MCF 10A (cell line): Measurements from ENCODE around the gene NDUFAF3. TPM values are rescaled to one million over a fixed set of nuclear protein-coding genes. Genes with fewer than 3 reads are reported as not detected.

Experiments used
- BruUV-seq: library from RNA; stranded (reverse); fragments of 400-500 nt; replicated peaks from 2 replicates; lab custom pipeline; 2021; lab: Mats Ljungman, UMichigan
- CTCF ChIA-PET: fragments of 300-600 bp; sonication (Branson Sonifier 250); formaldehyde crosslinking; extraction: SDS; loops from one replicate; lab custom pipeline; 2021; ENCODE audit warnings: antibody characterized with exemption, inconsistent platforms; lab: Yijun Ruan, JAX
- POLR2A ChIA-PET: fragments of 300-600, 350-650 bp; sonication (Branson Sonifier 250); formaldehyde crosslinking; extraction: SDS; loops from one replicate; lab custom pipeline; 2020; ENCODE audit warnings: antibody characterized with exemption, inconsistent platforms; lab: Yijun Ruan, JAX
- DNase-seq: peaks from one replicate; pipeline ENCODE4 v3.0.0-alpha.2; 2018; ENCODE audit not compliant: unreplicated experiment
- H3K27ac Mint-ChIP-seq: one replicate; pipeline ENCODE4 v1.8.0; 2022; ENCODE audit warnings: mild to moderate bottlenecking, low read depth, mixed read lengths; ENCODE audit not compliant: unreplicated experiment
- H3K27me3 Mint-ChIP-seq: one replicate; pipeline ENCODE4 v1.8.0; 2022; ENCODE audit warnings: mixed read lengths; ENCODE audit not compliant: insufficient read depth, unreplicated experiment
- H3K36me3 Mint-ChIP-seq: one replicate; pipeline ENCODE4 v1.8.0; 2022; ENCODE audit warnings: mild to moderate bottlenecking, moderate library complexity, mixed read lengths; ENCODE audit not compliant: insufficient read depth, unreplicated experiment
- H3K4me1 Mint-ChIP-seq: one replicate; pipeline ENCODE4 v1.8.0; 2022; ENCODE audit warnings: mixed read lengths; ENCODE audit not compliant: insufficient read depth, unreplicated experiment
- H3K4me3 Mint-ChIP-seq: one replicate; pipeline ENCODE4 v1.8.0; 2022; ENCODE audit warnings: mild to moderate bottlenecking, moderate library complexity, mixed read lengths; ENCODE audit not compliant: unreplicated experiment
- H3K9me3 Mint-ChIP-seq: one replicate; pipeline ENCODE4 v1.8.0; 2022; ENCODE audit warnings: mixed read lengths; ENCODE audit not compliant: unreplicated experiment
- intact Hi-C: fragments of 100-400 bp; cut with micrococcal nuclease; formaldehyde crosslinking; loops from 2 replicates; pipeline ENCODE4 v1.14.1; 2022
- total RNA-seq: library from RNA; stranded (reverse); gene quantifications from 2 replicates; pipeline ENCODE4 v1.2.3, GENCODE V29; 2022
- TF ChIP-seq, protein P1 (sequence below): fragments of 200-600 bp; IDR thresholded peaks from one replicate; pipeline ENCODE4 v1.8.0; 2022; ENCODE audit warnings: antibody characterized with exemption, mild to moderate bottlenecking; ENCODE audit not compliant: unreplicated experiment

NDUFAF3 gene
- total RNA-seq, 1 experiment from 2014 or later: 77.8 TPM

DNA sequence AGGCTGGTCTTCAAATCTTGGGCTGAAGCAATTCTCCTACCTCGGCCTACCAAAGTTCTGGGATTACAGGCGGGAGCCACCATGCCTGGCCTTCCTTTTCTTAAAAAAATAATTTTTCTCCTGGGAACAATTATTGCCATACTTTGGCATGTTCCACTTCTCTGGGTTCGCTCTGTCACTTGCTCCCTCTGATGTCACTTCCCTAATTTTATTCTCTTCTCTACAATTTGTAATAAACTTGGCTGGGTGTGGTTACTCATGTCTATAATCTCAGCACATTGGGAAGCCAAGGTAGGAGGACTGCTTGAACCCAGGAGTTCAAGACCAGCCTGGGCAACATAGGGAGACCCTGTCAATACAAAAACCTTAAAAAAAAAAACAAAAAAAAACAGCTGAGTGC, 13.4 kb downstream of the NDUFAF3 start:
- intact Hi-C loops: no loop called here
- ChIA-PET CTCF (interaction anchor here (0.6 to 1.5 kb wide), 2 partner anchors 31 to 180 kb away, joined by 3 to 6 read pairs; no protein-coding TSS in a partner anchor), POLR2A (interaction anchor here (0.6 kb wide), 1 partner anchor 73 kb away, joined by 3 read pairs; no protein-coding TSS in a partner anchor)
- Mint-ChIP-seq H3K36me3 (peaks cover 77% of the 10 kb centered on the region), H3K4me1 (peaks cover 7% of the 10 kb centered on the region), H3K27ac (no peak overlapping the region), H3K4me3 (no peak overlapping the region), H3K27me3 (no peaks in the 10 kb centered on the region), H3K9me3 (no peaks in the 10 kb centered on the region)
- TF ChIP-seq, protein P1, sequence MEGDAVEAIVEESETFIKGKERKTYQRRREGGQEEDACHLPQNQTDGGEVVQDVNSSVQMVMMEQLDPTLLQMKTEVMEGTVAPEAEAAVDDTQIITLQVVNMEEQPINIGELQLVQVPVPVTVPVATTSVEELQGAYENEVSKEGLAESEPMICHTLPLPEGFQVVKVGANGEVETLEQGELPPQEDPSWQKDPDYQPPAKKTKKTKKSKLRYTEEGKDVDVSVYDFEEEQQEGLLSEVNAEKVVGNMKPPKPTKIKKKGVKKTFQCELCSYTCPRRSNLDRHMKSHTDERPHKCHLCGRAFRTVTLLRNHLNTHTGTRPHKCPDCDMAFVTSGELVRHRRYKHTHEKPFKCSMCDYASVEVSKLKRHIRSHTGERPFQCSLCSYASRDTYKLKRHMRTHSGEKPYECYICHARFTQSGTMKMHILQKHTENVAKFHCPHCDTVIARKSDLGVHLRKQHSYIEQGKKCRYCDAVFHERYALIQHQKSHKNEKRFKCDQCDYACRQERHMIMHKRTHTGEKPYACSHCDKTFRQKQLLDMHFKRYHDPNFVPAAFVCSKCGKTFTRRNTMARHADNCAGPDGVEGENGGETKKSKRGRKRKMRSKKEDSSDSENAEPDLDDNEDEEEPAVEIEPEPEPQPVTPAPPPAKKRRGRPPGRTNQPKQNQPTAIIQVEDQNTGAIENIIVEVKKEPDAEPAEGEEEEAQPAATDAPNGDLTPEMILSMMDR: no peak
- no TSS peak for BruUV-seq
- no peak for DNase-seq

DNA sequence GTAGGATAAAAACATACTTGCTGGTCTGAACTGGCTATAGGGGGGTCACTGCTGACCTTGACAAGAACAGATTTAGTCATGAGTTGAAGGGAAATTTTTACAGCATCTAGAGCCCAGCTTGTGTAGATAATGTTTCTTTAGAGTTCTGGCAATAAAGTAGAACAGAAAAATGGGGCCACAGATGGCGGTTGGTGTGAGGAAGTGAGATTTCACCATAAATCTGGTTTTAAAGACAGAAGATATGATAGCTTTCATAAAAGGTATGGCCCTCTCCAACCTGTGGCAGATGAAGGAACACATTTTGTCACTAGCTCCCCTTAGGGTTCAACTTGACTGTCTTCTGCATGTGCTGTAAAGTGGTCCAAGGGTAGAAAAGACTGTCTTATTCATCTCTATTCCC, 31.6 kb downstream of the NDUFAF3 start:
- POLR2A ChIA-PET: no interaction called here
- CTCF ChIA-PET: no interaction called here
- TF ChIP-seq, protein P1: no peak
- H3K9me3 Mint-ChIP-seq: no peaks in the 10 kb centered on the region
- no peak overlapping the region for H3K4me3 Mint-ChIP-seq
- BruUV-seq: no TSS peak
- intact Hi-C loops: no loop called here
- H3K4me1 Mint-ChIP-seq: peaks cover 14% of the 10 kb centered on the region
- H3K27me3 Mint-ChIP-seq: no peaks in the 10 kb centered on the region
- H3K27ac Mint-ChIP-seq: no peak overlapping the region
- peaks cover 75% of the 10 kb centered on the region for H3K36me3 Mint-ChIP-seq
- DNase-seq: no peak

DNA sequence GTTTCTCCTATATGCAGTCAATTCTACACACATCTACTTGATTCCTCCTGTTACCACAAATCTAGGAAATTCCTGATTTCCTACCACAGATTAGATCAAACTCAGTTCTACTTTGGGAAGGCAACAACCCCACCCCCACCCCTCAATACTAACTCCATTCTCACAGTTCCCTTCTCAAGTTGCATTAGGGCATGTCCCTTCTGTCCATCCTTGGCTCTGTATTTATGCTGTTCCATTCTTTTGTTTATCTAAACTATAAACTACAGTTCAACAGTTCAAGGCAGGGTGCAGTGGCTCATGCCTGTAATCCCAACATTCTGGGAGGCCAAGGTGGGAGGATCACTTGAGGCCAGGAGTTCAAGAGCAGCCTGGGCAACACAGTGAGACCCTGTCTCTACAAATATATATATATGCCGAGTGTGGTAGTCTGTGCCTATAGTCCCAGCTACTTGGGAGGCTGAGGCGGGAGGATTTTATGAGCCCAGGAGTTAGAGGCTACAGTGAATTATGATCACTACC, 32.5 kb downstream of the NDUFAF3 start:
- no peaks in the 10 kb centered on the region for H3K27me3 Mint-ChIP-seq
- BruUV-seq: no TSS peak
- H3K9me3 Mint-ChIP-seq: no peaks in the 10 kb centered on the region

DNA sequence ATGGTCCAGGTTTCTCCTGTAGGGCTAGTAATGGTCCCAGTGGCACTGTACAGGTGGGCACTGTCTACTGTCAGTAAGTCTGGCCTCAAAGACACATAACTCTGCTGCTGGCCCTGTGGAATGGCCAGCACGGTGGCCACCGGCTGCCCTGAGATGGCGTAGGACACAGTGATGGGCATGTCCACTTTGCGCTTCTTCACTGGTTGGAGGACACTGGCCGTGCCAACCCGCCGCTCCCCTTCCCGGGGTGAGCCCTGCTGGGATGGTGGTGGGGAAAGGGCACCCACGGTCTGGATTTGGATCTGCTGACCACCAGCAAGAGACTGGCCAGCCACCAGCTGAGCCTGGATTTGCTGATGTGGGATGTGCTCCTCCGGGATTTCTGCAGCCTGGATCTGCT, 35.3 kb downstream of the NDUFAF3 start:
- no TSS peak for BruUV-seq
- intact Hi-C loops: no loop called here
- Mint-ChIP-seq H3K9me3 (no peaks in the 10 kb centered on the region), H3K27me3 (no peaks in the 10 kb centered on the region), H3K27ac (no peak overlapping the region), H3K4me1 (peaks cover 5% of the 10 kb centered on the region), H3K36me3 (peaks cover 85% of the 10 kb centered on the region), H3K4me3 (no peak overlapping the region)
- ChIA-PET CTCF (no interaction called here), POLR2A (interaction anchor here (1.0 kb wide), 1 partner anchor 26 kb away, joined by 4 read pairs; no protein-coding TSS in a partner anchor)
- no peak for DNase-seq
- TF ChIP-seq, protein P1: no peak

More for the DNA sequence above, 32.5 kb downstream of the NDUFAF3 start:
- no peak for DNase-seq
- TF ChIP-seq, protein P1: no peak
- intact Hi-C loops: no loop called here
- H3K36me3 Mint-ChIP-seq: peaks cover 80% of the 10 kb centered on the region
- POLR2A ChIA-PET: no interaction called here
- no peak overlapping the region for H3K4me3 Mint-ChIP-seq
- CTCF ChIA-PET: no interaction called here
- H3K27ac Mint-ChIP-seq: no peak overlapping the region
- H3K4me1 Mint-ChIP-seq: peaks cover 14% of the 10 kb centered on the region
